GM18507 (cell line): ENCODE measurements around the gene ARID1B.

Experiments
- DNase-seq: peaks from one replicate; pipeline ENCODE4 v3.0.0; 2011; ENCODE audit warnings: low read depth; ENCODE audit not compliant: insufficient read length; ENCODE audit errors: extremely low spot score
- FAIRE-seq: peaks from 2 replicates; lab custom pipeline; 2011; peaks lifted over from hg19 to GRCh38; lab: Jason Lieb, UNC

ARID1B gene

GRCh38 chr6:156773476-156773875, 3.7 kb upstream of the ARID1B start:
- DNase-seq (no peak), FAIRE-seq (no peak)

DNA sequence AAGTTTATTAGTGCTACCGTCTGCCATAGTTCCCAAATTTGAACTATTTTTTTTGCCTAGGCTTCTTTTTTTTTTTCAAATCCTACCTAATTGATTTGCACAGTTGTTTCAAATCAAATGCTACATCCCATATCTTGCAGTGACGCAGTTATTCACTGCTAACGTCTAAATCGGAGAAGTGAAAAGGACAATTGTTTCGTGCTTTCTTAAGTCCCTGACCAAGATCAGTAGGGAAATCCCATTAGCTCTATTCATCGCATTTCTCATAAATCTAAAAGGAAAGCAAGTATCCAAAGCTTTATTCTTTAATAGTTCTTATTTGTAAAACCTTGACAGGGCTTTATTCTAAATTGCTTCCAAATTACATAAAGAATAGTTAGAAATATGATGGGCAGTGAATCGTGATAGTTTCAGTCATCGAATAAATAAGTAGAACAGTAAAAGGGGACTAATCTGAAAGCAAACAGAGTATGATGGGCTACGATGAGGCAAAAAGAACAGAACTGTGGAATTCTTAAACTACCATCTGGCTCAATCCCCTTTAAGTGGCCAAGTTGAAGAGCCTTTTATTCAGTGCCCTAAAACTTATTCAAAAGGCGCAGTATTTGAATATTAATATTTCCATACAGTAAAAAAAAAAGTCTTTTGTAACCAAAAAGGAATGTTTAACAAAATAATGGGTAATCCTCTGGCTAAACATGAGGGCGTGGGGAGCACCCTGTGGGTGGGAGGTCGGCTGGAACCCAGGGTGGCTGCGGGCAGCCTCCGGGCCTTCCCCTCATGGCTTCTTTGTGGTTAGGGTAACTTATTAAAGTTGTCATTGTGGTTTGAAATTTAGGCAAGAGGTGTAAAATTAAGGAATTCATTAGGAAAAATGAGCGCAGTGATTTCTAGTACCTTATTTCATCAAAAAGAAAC, 3.0 kb upstream of the ARID1B start:
- DNase-seq (no peak), FAIRE-seq (peak; percentile 5)

DNA sequence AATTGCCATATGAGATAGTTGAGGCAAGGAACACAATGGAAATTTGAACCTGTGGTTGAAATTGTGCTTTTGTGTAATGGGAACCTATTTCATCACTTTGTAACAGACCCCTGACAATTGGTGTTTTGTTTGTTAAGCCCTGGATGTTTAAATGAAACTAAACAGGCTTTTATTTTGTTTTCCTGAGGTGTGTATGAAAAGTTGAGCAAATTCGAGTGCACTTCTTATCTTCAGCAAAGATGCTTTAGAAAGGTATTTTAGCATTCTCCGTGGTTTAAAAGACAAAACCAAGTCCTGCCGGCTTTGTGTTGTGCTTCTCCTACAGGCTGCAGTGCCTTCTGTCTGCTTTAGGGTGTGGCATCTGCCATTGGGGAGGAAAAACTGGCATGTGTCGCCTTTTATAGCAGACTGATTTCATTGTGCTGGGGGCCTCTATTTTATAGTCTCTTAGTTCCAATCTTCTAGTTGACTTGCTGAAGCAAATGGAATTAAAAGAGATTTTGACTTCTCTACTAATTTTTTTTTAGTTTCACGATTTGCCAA, 2.2 kb upstream of the ARID1B start:
- DNase-seq (no peak), FAIRE-seq (no peak)

- DNase-seq (no peak), FAIRE-seq (no peak)
Measured at GRCh38 chr6:156775717-156776116, 1.5 kb upstream of the ARID1B start.

GRCh38 chr6:156776470-156776839, 723 bp upstream of the ARID1B start:
- no peak for DNase-seq
- FAIRE-seq: peak; percentile 69

GRCh38 chr6:156777577-156778453, 637 bp downstream of the ARID1B start:
- FAIRE-seq: no peak
- DNase-seq: no peak

GRCh38 chr6:156778454-156779205, 1.5 kb downstream of the ARID1B start:
- DNase-seq: no peak
- FAIRE-seq: no peak

GRCh38 chr6:156779206-156780094, 2.3 kb downstream of the ARID1B start:
- FAIRE-seq: no peak
- no peak for DNase-seq

DNA sequence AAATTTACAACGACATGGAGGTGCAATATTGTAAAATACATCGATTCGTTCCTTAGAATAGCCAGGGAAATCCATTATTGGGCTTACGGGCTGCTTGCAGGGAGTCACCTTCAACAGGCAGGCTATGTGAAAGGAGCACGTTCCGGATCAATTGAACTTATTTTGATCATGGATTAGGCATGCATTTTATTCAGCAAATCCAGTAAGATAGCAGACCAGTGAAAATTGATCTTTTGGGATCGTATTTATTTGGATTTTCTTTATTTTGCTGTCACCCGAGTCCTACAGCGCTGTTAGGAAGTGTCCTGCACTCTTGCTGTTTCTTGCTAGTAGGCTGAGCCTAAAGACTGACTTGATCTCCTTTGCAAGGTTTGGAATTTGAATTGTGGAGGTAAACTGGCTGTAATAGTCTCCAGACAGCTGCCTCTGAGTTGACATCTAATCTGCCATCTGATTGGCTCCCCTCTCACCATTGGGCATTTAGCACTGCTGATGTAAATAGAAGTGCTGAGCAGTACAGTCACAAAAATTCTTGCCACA, 3.0 kb downstream of the ARID1B start:
- FAIRE-seq: peak; percentile 93
- DNase-seq: no peak

GRCh38 chr6:156780962-156781853, 4.0 kb downstream of the ARID1B start:
- DNase-seq (no peak), FAIRE-seq (peak; percentile 41)

GRCh38 chr6:156781861-156782631, 4.9 kb downstream of the ARID1B start:
- no peak for DNase-seq
- peak; percentile 65 for FAIRE-seq

- FAIRE-seq (peak; percentile 71), DNase-seq (no peak)
Measured at GRCh38 chr6:156782691-156783320, 5.6 kb downstream of the ARID1B start.

GRCh38 chr6:156783958-156784357, 6.8 kb downstream of the ARID1B start:
- FAIRE-seq: no peak
- DNase-seq: no peak

GRCh38 chr6:156786652-156787051, 9.5 kb downstream of the ARID1B start:
- FAIRE-seq: no peak
- no peak for DNase-seq

DNA sequence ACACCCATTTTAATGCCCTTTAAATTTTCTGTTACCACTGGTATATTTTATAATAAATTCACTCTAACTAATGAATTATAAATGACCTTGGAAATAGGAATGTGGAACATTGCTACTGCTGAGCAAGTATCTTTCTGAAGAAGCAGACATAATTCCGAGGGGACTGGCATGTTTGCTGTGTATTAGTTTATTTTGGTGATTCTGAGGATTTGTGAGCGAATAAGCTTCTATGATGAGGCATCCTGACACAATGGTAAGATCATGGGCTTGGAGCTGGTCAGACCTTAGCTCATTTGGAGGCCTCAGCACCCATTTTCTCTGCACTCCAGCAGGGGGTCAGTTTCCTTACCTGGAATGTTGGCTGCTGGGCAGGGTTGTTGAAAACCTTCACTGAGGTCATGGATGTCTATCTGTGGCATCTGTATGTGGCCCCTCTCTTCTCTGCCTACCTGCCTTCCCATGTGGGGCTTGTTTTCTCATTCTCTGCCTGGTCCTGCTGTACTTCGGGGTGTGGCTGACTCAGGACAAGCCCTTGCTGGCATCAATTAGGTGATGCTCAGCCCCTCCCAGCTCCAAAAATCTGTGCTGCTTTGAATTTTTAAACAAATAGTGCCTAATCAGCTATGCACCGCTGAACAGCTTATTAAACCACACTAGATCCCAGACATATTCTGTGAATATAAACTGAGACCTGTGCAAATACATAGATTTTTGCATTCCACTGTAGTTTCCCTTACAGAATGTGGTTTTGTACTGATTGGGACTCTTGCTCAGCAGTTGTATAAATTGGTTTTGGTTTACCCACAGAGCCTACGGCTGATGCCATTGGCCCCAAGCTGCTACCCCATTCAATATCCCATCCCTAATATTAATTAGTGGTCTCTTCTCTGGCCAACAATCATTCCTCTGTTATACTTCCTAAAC, 10.7 kb downstream of the ARID1B start:
- no peak for DNase-seq
- peak; percentile 53 for FAIRE-seq
